H1 (cell line): ENCODE measurements around the gene CDC73. TPM values are rescaled to one million over a fixed set of nuclear protein-coding genes. Genes with fewer than 3 reads are reported as not detected.

ENCODE experiments used
- CTCF ChIA-PET: fragments of 300-600 bp; sonication (Branson Sonifier 250); formaldehyde crosslinking; loops from one replicate; lab custom pipeline; 2021; ENCODE audit not compliant: partially characterized antibody; lab: Charles Lee
- POLR2A ChIA-PET: fragments of 300-600 bp; sonication (Branson Sonifier 250); formaldehyde crosslinking; loops from one replicate; lab custom pipeline; 2021; ENCODE audit warnings: inconsistent platforms; ENCODE audit not compliant: partially characterized antibody; lab: Charles Lee
- DNase-seq, 2 experiments: peaks; one replicate each; pipeline versions ENCODE4 v3.0.0 to v3.0.0-alpha.2; 2010 to 2022; ENCODE audit warnings: low spot score in 2 of 2, low read depth in 1 of 2, mixed read lengths in 1 of 2
- FAIRE-seq: peaks from 2 replicates; lab custom pipeline; 2011; peaks lifted over from hg19 to GRCh38; lab: Jason Lieb, UNC
- H2AFZ ChIP-seq: 2 replicates; pipeline ENCODE4 v1.8.1; 2012; ENCODE audit warnings: low read length, inconsistent platforms
- H2AK5ac ChIP-seq: 2 replicates; pipeline ENCODE4 v1.6.1; 2013; ENCODE audit warnings: low read depth, low read length
- H2BK120ac ChIP-seq: replicated peaks from 2 replicates; pipeline ENCODE3; 2013; ENCODE audit warnings: low read depth, low read length, inconsistent platforms
- H2BK12ac ChIP-seq: 2 replicates; pipeline ENCODE4 v1.6.1; 2013; ENCODE audit warnings: low read depth, low read length
- H2BK15ac ChIP-seq: 2 replicates; pipeline ENCODE4 v1.6.1; 2013; ENCODE audit warnings: low read length
- H2BK20ac ChIP-seq: 2 replicates; pipeline ENCODE4 v1.6.1; 2013; ENCODE audit warnings: low read length
- H2BK5ac ChIP-seq: 2 replicates; pipeline ENCODE4 v1.6.1; 2013; ENCODE audit warnings: low read depth, low read length
- H3K14ac ChIP-seq: 2 replicates; pipeline ENCODE4 v1.6.1; 2013; ENCODE audit warnings: inconsistent platforms; ENCODE audit not compliant: insufficient read length
- H3K18ac ChIP-seq: 2 replicates; pipeline ENCODE4 v1.6.1; 2013; ENCODE audit warnings: low read length; ENCODE audit errors: extremely low read depth
- H3K23ac ChIP-seq: 2 replicates; pipeline ENCODE4 v1.6.1; 2013; ENCODE audit warnings: inconsistent platforms; ENCODE audit not compliant: insufficient read length
- H3K23me2 ChIP-seq: 2 replicates; pipeline ENCODE4 v1.6.1; 2013; ENCODE audit warnings: low read depth, low read length
- H3K27ac ChIP-seq: 2 replicates; pipeline ENCODE4 v1.6.1; 2011; ENCODE audit warnings: low read depth, low read length, inconsistent platforms
- H3K27me3 ChIP-seq, 4 experiments: replicated peaks in 1 of 4; 1 replicate in 1 of 4; 2 replicates in 3 of 4; pipeline versions ENCODE4 v1.6.1 to v1.8.1; 2011 to 2013; ENCODE audit warnings: low read length in 3 of 4, mild to moderate bottlenecking in 3 of 4, inconsistent platforms in 2 of 4, mixed read lengths in 2 of 4, moderate library complexity in 1 of 4; ENCODE audit not compliant: control insufficient read depth in 3 of 4, insufficient read depth in 3 of 4; ENCODE audit errors: extremely low read depth in 1 of 4
- H3K36me3 ChIP-seq, 4 experiments: 2 replicates each; pipeline versions ENCODE4 v1.6.1 to v1.8.1; 2011 to 2013; ENCODE audit warnings: mild to moderate bottlenecking in 4 of 4, low read length in 3 of 4, moderate library complexity in 2 of 4, control low read depth in 1 of 4, inconsistent platforms in 1 of 4; ENCODE audit not compliant: insufficient read depth in 4 of 4, control insufficient read depth in 2 of 4
- H3K4ac ChIP-seq: replicated peaks from 2 replicates; pipeline ENCODE3; 2013; ENCODE audit warnings: low read length, low read depth, mixed read lengths, inconsistent platforms; ENCODE audit not compliant: insufficient read length
- H3K4me1 ChIP-seq, 4 experiments: replicated peaks in 1 of 4; 1 replicate in 1 of 4; 2 replicates in 3 of 4; pipeline versions ENCODE4 v1.6.1 to v1.8.1; 2011 to 2013; ENCODE audit warnings: low read length in 3 of 4, inconsistent platforms in 2 of 4, mixed read lengths in 1 of 4; ENCODE audit not compliant: insufficient read depth in 4 of 4, control insufficient read depth in 3 of 4
- H3K4me2 ChIP-seq, 2 experiments: 2 replicates each; pipeline versions ENCODE4 v1.6.1 to v1.8.1; 2011 to 2013; ENCODE audit warnings: low read depth in 2 of 2, low read length in 2 of 2, control low read depth in 1 of 2, inconsistent platforms in 1 of 2, mild to moderate bottlenecking in 1 of 2; ENCODE audit not compliant: insufficient read depth in 1 of 2
- H3K4me3 ChIP-seq, 4 experiments: fragments of 200-600, 300-600 bp in 1 of 4; sonication (generic), shearing (Covaris generic), sonication (Bioruptor Twin) in 1 of 4; 2 replicates each; pipeline versions ENCODE4 v1.5.1 to v1.8.1; 2011 to 2016; ENCODE audit warnings: low read length in 4 of 4, low read depth in 3 of 4, control low read depth in 2 of 4, inconsistent platforms in 2 of 4, mild to moderate bottlenecking in 2 of 4, mixed read lengths in 1 of 4, moderate library complexity in 1 of 4; ENCODE audit not compliant: insufficient read depth in 2 of 4; ENCODE audit errors: extremely low read depth in 1 of 4
- H3K56ac ChIP-seq: replicated peaks from 2 replicates; pipeline ENCODE3; 2013; ENCODE audit warnings: low read depth, mild to moderate bottlenecking, mixed read lengths, low read length, inconsistent platforms; ENCODE audit not compliant: insufficient read length
- H3K79me1 ChIP-seq: 2 replicates; pipeline ENCODE4 v1.6.1; 2013; ENCODE audit warnings: low read depth, low read length, control low read depth
- H3K79me2 ChIP-seq, 2 experiments: 2 replicates each; pipeline versions ENCODE4 v1.6.1 to v1.8.1; 2012 to 2013; ENCODE audit warnings: low read length in 2 of 2, mild to moderate bottlenecking in 2 of 2, inconsistent platforms in 1 of 2; ENCODE audit not compliant: insufficient read depth in 2 of 2, control insufficient read depth in 1 of 2
- H3K9ac ChIP-seq, 4 experiments: replicated peaks in 1 of 4; 1 replicate in 1 of 4; 2 replicates in 3 of 4; pipeline versions ENCODE4 v1.6.1 to v1.8.1; 2011 to 2013; ENCODE audit warnings: low read depth in 3 of 4, low read length in 3 of 4, control low read depth in 2 of 4, mild to moderate bottlenecking in 2 of 4, moderate library complexity in 2 of 4, inconsistent platforms in 1 of 4; ENCODE audit errors: extremely low read depth in 1 of 4
- H3K9me3 ChIP-seq, 2 experiments: 2 replicates each; pipeline versions ENCODE4 v1.6.1 to v1.8.1; 2012 to 2013; ENCODE audit warnings: mild to moderate bottlenecking in 2 of 2, moderate library complexity in 2 of 2, control low read depth in 1 of 2, inconsistent platforms in 1 of 2, low read depth in 1 of 2, low read length in 1 of 2, mixed read lengths in 1 of 2; ENCODE audit not compliant: insufficient read depth in 2 of 2
- H4K20me1 ChIP-seq, 2 experiments: replicated peaks in 1 of 2; 2 replicates each; pipeline versions ENCODE3 to v1.8.1; 2011 to 2013; ENCODE audit warnings: inconsistent platforms in 2 of 2, low read length in 2 of 2, mild to moderate bottlenecking in 1 of 2; ENCODE audit not compliant: insufficient read depth in 2 of 2, control insufficient read depth in 1 of 2
- H4K5ac ChIP-seq: 2 replicates; pipeline ENCODE4 v1.6.1; 2013; ENCODE audit warnings: low read length, low read depth, mixed read lengths, inconsistent platforms; ENCODE audit not compliant: insufficient read length
- H4K8ac ChIP-seq: 2 replicates; pipeline ENCODE4 v1.8.0; 2013; ENCODE audit warnings: mild to moderate bottlenecking, moderate library complexity, low read length, inconsistent platforms; ENCODE audit not compliant: insufficient read depth; ENCODE audit errors: extremely low read depth
- H4K91ac ChIP-seq: replicated peaks from 2 replicates; pipeline ENCODE3; 2013; ENCODE audit warnings: low read length, mixed read lengths, inconsistent platforms; ENCODE audit not compliant: insufficient read length
- ATF3 ChIP-seq: IDR thresholded peaks from 2 replicates; pipeline ENCODE4 v1.6.1; 2011; ENCODE audit warnings: low read depth, mild to moderate bottlenecking, low read length; ENCODE audit not compliant: insufficient read depth
- BRCA1 ChIP-seq: IDR thresholded peaks from 2 replicates; pipeline ENCODE4 v1.6.1; 2012; ENCODE audit warnings: low read depth, low read length, improper control_type of control experiment
- CEBPB ChIP-seq: IDR thresholded peaks from 2 replicates; pipeline ENCODE4 v1.6.1; 2012; ENCODE audit warnings: low read depth, low read length
- JUND ChIP-seq: IDR thresholded peaks from 2 replicates; pipeline ENCODE4 v1.6.1; 2011; ENCODE audit warnings: mild to moderate bottlenecking, improper control_type of control experiment, low read length
- RAD21 ChIP-seq, 2 experiments: IDR thresholded peaks in 1 of 2; conservative IDR thresholded peaks in 1 of 2; 2 replicates each; pipeline ENCODE4 v1.6.1; 2011; ENCODE audit warnings: low read depth in 2 of 2, low read length in 2 of 2, improper control_type of control experiment in 1 of 2, inconsistent platforms in 1 of 2, mild to moderate bottlenecking in 1 of 2, moderate library complexity in 1 of 2
- TAF1 ChIP-seq: IDR thresholded peaks from 2 replicates; pipeline ENCODE4 v1.6.1; 2011; ENCODE audit warnings: mild to moderate bottlenecking, low read depth, low read length
- TEAD4 ChIP-seq: IDR thresholded peaks from 2 replicates; pipeline ENCODE4 v1.6.1; 2012; ENCODE audit warnings: low read depth, low read length, inconsistent platforms, mixed read lengths
- WGBS, 2 experiments: shearing (Covaris generic) in 1 of 2; methylation state at CpG; one replicate each; pipeline versions ENCODE4 v1.1.6 to v1.1.7; 2013 to 2015; ENCODE audit warnings: low lambda C conversion rate in 2 of 2, mixed read lengths in 2 of 2, inconsistent platforms in 1 of 2, low coverage in 1 of 2, missing lambda C conversion rate in 1 of 2; ENCODE audit not compliant: insufficient replicate concordance in 2 of 2, insufficient coverage in 1 of 2, insufficient read length in 1 of 2; ENCODE audit errors: extremely low coverage in 1 of 2, missing lambda C conversion rate in 1 of 2; 5-methylcytosine and 5-hydroxymethylcytosine counted together
- polyA plus RNA-seq, 7 experiments: library from polyadenylated mRNA; depleted of rRNA in 3 of 7; stranded (reverse) in 5 of 7; unstranded in 2 of 7; fragments of >200 nt in 5 of 7; fragments of 200-250 nt in 2 of 7; gene quantifications; 1 replicate in 5 of 7; 2 replicates in 1 of 7; 4 replicates in 1 of 7; pipeline versions ENCODE4 v1.2.1 to v1.2.3, GENCODE V29; 2011 to 2013; ENCODE audit warnings: missing spikeins in 2 of 7, mixed read lengths in 2 of 7
- total RNA-seq: library from RNA; stranded (reverse); fragmentation: NEBNext Ultra II Directional; extraction: Animal tissue kit (Norgen Biotek cat#: 25700); gene quantifications from 2 replicates; pipeline ENCODE4 v1.2.1, GENCODE V29; 2021

Gene CDC73
- total and polyA plus RNA-seq, 2 of the 8 experiments (the other 6 are each of a cell fraction or from before 2014, with no cell fraction given), result 9.8 to 64.0 TPM

- 70% methylated on average over 6 of the region's 6 CpGs; no CpG with 5 or more reads in 1 of the 2 experiments for WGBS, 2 experiments
- Histone ChIP-seq H2BK5ac (0 out of 2 replicates have a peak overlapping the region, but pooled peaks have one; percentile 6), H2AFZ (0 out of 2 replicates have a peak overlapping the region, but pooled peaks have one; percentile 14), H3K18ac (no peak overlapping the region), H4K91ac (no peak overlapping the region), H3K4ac (no peak overlapping the region), H3K79me1 (no peaks in the 10 kb centered on the region), H3K4me2 (no peak overlapping the region), H3K9me3 (no peaks in the 10 kb centered on the region; a peak in 1 of 4 replicates), H3K14ac (no peak overlapping the region), H2BK20ac (no peak overlapping the region), H3K23ac (no peak overlapping the region), H3K23me2 (no peaks in the 10 kb centered on the region), H3K4me3 (no peak overlapping the region), H3K56ac (no peak overlapping the region), H4K5ac (no peak overlapping the region), H2BK15ac (no peak overlapping the region), H2BK120ac (no peak overlapping the region), H3K4me1 (peaks cover 0 to 17% (median 4%) of the 10 kb centered on the region in 4 experiments; a peak in 5 of 7 replicates), H3K36me3 (no peaks in the 10 kb centered on the region), H4K8ac (no peak overlapping the region), H3K9ac (no peak overlapping the region), H3K27ac (no peak overlapping the region), H4K20me1 (no peaks in the 10 kb centered on the region), H2BK12ac (no peak overlapping the region), H3K79me2 (no peaks in the 10 kb centered on the region)
- ChIA-PET POLR2A (interaction anchor here (0.6 to 3.0 kb wide), 4 partner anchors 11 to 391 kb away, joined by 3 to 27 read pairs (median 4); partner anchors contain the start of genes CDC73, RO60 and UCHL5), CTCF (interaction anchor here (1.5 to 2.0 kb wide), 2 partner anchors 10 to 42 kb away, joined by 4 to 6 read pairs; partner anchors contain the start of gene CDC73)
- DNase-seq (no peak), FAIRE-seq (no peak)
- TF ChIP-seq ATF3 (peak; percentile 87), BRCA1 (no peak), CEBPB (peak; percentile 97), JUND (peak; percentile 76), TEAD4 (peak; percentile 88), TAF1 (no peak), RAD21 (IDR thresholded peaks at IDR 0.05 in 1 of 2, conservative IDR thresholded peaks at IDR 0.05 in 1 of 2; ENCODE audit: low read depth in 2 of 2, low read length in 2 of 2) (no peak)
- TF ChIP-seq, all 59 proteins: peak for 4
- H2AK5ac ChIP-seq, result no peak overlapping the region
- peaks cover 0 to 1% (median 0%) of the 10 kb centered on the region in 4 experiments; a peak in 1 of 7 replicates for H3K27me3 ChIP-seq
These were observed 10.2 kb upstream of the CDC73 start for GRCh38 chr1:193111641-193112090.
